DMS79 treated with DMSO at 0.1 percent for 48 hours (cell line): ENCODE data around the gene C1orf116.

Experiments
- DNase-seq: peaks from one replicate; lab custom pipeline; 2025; lab: John Stamatoyannopoulos, UW

Gene C1orf116

GRCh38 chr1:207019661-207020060 lies 12.9 kb downstream of the C1orf116 start:
- no peak for DNase-seq

DNA sequence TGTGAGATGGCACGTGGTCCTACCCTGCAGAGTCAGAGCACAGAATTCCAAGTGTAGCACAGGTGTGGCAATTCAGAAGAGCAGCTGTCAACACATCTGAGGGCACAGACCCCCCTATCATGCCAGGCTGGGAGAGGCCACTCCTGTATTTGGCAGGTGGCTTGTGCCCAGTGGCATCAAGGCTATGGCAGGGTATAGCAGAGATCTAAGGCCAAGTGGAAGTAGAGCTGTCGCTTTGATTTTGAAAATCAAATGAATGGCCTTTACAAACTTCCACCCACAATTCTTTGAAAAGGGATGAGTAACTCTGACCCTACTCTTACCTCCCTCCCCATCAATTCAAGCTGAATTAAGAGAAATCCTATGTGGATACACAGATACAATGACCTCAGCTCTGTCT lies 13.4 kb downstream of the C1orf116 start:
- DNase-seq = no peak

GRCh38 chr1:207018707-207019106 lies 13.8 kb downstream of the C1orf116 start:
- no peak for DNase-seq

GRCh38 chr1:207017615-207018559 lies 14.7 kb downstream of the C1orf116 start:
- no peak for DNase-seq

- DNase-seq = no peak
Observed at GRCh38 chr1:207015791-207016190, 16.8 kb downstream of the C1orf116 start.

GRCh38 chr1:207014728-207015127 lies 17.8 kb downstream of the C1orf116 start:
- no peak for DNase-seq

GRCh38 chr1:207013321-207014085 lies 19.1 kb downstream of the C1orf116 start:
- no peak for DNase-seq

- no peak for DNase-seq
Observed at GRCh38 chr1:207010726-207011125, 21.8 kb downstream of the C1orf116 start.

DNA sequence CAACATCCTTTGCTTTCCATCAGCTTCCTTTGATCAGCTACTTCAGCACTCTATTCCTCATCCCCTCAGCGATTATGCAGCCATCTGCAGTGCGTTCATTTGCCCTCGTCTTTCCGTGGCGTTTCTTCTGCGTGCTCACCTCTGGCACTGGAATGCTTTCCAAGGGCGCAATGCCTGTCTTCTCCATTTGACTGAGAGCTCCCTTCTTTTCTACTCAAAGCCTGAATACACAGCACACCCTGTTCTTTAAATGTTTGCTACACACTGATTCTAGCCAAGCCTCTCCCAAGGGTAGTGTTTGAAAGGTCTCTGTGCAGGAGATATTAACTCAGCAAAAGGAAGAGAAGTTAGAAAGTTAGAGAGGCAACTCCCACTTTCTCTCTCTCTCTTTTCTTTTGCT lies 22.6 kb downstream of the C1orf116 start:
- no peak for DNase-seq

DNA sequence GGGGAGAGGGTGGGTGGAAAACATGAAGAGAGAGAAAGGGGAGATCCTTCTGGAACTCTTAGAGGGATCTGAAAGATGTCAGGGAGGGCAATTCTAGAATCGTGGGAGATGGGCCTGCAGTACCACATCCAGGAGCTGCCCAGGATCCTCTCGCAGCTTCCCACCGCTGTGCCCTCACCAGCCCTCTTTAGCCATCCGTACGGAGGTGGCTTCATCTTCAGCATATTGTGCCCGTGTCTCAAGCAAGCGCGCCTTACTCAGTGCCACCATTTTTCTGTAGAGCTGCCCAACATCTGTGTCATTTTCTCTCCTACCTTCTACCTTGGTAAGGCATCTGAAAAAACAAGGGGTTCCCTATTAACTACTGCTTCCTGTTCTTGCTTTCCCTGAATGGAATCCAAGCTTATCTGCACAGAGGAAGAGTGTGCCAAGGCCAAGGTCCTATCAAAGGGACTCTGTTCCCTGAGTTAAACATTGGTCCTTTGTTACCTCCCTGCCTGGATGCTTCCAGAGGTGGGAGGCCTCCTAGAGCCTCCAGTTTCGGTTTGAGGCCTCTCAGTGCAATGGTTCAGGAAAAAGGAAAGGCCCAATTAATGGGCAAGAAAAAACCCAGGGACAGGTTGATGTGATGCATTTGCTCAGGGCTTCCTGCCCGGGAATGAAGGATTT lies 23.2 kb downstream of the C1orf116 start:
- no peak for DNase-seq

DNA sequence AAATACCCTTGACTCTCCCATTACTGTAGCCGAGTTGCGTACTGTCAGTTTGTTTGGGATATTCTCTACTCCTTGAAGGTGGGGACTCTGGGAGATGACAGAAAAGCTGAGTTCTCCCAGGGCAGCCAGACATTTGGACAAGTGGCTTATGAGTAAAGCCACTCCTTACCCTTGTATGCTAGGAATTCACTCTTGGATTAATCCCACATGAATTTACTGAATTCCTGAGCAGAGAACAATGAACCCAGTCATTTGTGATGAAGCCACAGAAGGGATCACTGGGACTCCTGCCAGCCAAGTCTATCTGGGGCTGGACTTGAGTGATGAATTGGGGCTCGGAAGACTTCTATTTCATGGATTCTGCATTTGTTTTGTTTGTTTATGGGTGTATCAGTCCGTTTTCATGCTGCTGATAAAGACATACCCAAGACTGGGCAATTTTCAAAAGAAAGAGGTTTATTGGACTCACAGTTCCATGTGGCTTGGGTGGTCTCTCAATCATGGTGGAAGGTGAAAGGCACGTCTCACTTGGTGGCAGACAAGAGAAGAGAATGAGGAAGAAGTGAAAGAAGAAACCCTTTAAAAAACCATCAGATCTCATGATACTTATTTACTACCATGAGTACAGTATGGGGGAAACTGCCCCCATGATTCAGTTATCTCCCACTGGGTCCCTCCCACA lies 25.1 kb downstream of the C1orf116 start:
- no peak for DNase-seq

GRCh38 chr1:207006914-207007313 lies 25.6 kb downstream of the C1orf116 start:
- no peak for DNase-seq

GRCh38 chr1:207006083-207006482 lies 26.5 kb downstream of the C1orf116 start:
- no peak for DNase-seq

DNA sequence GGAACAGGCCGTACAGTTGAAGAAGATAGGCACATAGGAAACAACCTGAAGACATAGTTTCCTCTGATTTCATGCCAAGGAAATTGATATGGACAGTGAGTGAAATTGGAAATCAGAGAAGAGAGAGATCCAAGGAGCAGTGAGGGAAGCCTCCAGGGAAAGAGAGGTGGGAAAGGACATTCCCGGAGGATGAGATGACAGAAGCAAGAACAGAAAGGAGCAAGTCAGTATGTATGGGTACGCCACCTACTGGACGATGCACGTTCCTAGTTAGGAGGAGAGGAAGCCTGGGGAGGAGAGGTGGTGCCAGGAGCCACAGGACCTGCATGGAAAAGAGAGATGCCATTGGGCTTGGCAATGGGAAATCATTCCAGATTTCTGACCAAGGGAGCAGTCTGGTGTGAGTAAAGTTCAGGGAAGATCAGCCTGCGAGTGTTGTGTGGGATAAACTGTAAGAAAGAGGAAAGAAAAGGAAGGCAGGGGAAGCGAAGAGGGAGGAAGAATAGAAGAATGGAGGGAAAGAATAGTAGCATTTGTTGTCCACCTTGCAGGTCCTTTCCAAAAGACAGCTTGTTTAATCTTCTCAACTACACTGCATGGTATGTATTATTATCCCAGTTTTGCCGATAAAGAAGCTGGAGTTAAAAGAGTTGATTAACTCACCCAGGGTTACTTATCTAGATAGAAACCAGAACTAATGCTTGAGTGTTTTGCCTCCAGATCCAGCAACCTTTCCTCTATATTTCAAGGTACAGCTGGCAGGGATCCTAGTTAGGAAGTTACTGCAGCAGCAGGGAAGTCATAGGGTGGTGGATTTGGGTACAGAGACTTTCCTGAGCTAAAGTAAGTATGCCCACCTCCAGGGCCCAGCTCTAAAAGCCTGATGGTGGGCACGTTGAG lies 27.4 kb downstream of the C1orf116 start:
- DNase-seq = no peak

DNA sequence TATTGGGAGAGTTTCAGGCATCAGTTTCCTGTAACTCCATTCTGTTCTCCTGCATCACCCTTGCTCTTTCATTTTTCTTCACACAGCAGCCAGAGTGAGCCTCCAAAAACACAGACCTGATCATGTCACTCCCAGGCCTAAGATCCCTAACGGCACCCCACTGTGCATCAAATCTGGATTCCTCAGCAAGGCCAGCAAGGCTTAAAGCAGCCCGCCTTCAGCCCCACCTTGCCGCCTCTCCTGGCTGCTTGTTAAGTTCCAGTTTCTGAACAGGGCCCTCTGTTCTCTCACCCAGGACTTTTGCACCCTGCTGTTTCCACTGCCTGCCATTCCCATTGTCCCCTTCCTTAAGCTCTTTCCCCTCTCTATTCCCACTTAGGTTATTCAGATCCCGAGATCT lies 29.3 kb downstream of the C1orf116 start:
- DNase-seq = no peak

- DNase-seq = peak; percentile 67
Observed at GRCh38 chr1:207002724-207003146, 29.8 kb downstream of the C1orf116 start.

- DNase-seq = no peak
Observed at GRCh38 chr1:207001492-207002245, 30.9 kb downstream of the C1orf116 start.

DNA sequence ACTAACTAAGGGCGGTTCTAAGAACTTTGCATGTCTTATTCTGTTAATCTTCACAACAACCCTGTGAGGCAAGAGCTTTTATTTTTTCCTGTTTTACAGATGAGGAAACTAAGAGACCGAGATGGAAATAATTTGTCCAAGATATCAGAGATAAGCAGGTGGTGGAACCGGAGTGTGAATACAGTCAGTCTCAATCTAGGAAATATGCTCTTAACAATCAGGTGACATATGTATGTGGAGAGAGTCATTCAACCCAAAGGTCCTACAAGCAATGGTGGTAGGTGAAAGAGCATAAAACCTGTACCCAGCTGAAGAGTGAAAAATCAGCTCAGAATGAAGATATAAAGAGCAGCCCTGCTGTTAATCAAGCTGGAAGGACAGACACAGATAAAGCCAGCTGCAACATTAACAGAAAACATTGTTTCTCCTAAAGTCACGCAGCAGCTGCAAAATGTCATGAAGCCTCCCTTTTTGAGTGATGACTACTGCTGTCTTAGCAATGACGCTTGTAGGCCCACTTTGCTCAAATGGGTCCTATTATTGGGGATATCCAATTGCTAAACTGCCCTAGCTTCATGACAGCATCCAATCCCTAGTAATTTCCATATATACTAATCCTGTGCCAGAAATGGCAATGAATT lies 31.8 kb downstream of the C1orf116 start:
- no peak for DNase-seq

DNA sequence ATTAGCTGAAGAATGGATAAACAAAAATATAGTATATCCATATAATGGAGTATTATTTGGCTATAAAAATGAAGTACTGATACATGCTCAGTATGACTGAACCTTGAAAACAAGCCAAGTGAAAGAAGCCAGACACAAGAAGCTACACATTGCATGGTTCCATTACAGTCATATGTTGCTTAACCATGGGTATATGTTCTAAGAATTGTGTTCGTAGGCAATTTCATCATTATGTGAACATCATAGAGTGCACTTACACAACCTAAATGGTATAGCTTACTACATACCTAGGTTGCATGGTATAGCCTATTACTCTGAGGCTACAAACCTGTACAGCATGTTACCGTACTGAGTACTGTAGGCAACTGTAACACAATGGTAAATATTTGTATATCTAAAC lies 33.7 kb downstream of the C1orf116 start:
- DNase-seq = no peak

GRCh38 chr1:206992790-206993189 lies 39.8 kb downstream of the C1orf116 start:
- no peak for DNase-seq
